Dendritic cell treated with granulocyte-macrophage colony-stimulating factor and Interleukin-4, amounts not matched to agents 40 ng/mL and 50 ng/mL, for 4 days (primary cell): ENCODE measurements around the gene CLRN3.

Experiments
- H3K27ac Mint-ChIP-seq: one replicate; pipeline ENCODE4 v1.8.0; 2022; ENCODE audit warnings: mild to moderate bottlenecking, mixed read lengths
- H3K27me3 Mint-ChIP-seq: one replicate; pipeline ENCODE4 v1.8.0; 2022; ENCODE audit warnings: mild to moderate bottlenecking, mixed read lengths
- H3K36me3 Mint-ChIP-seq: one replicate; pipeline ENCODE4 v1.8.0; 2022; ENCODE audit warnings: low read depth, mixed read lengths
- H3K4me1 Mint-ChIP-seq: one replicate; pipeline ENCODE4 v1.8.0; 2022; ENCODE audit warnings: low read depth, mixed read lengths
- H3K4me3 Mint-ChIP-seq: one replicate; pipeline ENCODE4 v1.8.0; 2022; ENCODE audit warnings: mild to moderate bottlenecking, moderate library complexity, mixed read lengths
- H3K9me3 Mint-ChIP-seq: one replicate; pipeline ENCODE4 v1.8.0; 2022; ENCODE audit warnings: mixed read lengths
- intact Hi-C: fragments of 100-400 bp; cut with micrococcal nuclease; formaldehyde crosslinking; loops from one replicate; pipeline ENCODE4 v1.15.0; 2022

Gene CLRN3

GRCh38 chr10:127923646-127924045, 30.9 kb upstream of the CLRN3 start:
- no peaks in the 10 kb centered on the region for H3K36me3 Mint-ChIP-seq
- no peak overlapping the region for H3K4me3 Mint-ChIP-seq
- H3K27ac Mint-ChIP-seq, result peak overlapping the region; percentile 85
- H3K27me3 Mint-ChIP-seq, result no peaks in the 10 kb centered on the region
- intact Hi-C loops, result no loop called here
- peaks cover 88% of the 10 kb centered on the region for H3K4me1 Mint-ChIP-seq
- H3K9me3 Mint-ChIP-seq, result no peaks in the 10 kb centered on the region

GRCh38 chr10:127922675-127923366, 30.1 kb upstream of the CLRN3 start:
- intact Hi-C loops, result no loop called here
- Mint-ChIP-seq H3K27me3 (no peaks in the 10 kb centered on the region), H3K9me3 (no peaks in the 10 kb centered on the region), H3K27ac (peak overlapping the region; percentile 85), H3K4me3 (no peak overlapping the region), H3K36me3 (no peaks in the 10 kb centered on the region), H3K4me1 (peaks cover 90% of the 10 kb centered on the region)

- intact Hi-C loops, result no loop called here
- Mint-ChIP-seq H3K9me3 (no peaks in the 10 kb centered on the region), H3K4me3 (no peak overlapping the region), H3K27ac (peak overlapping the region; percentile 85), H3K4me1 (peaks cover 88% of the 10 kb centered on the region), H3K36me3 (no peaks in the 10 kb centered on the region), H3K27me3 (no peaks in the 10 kb centered on the region)
Measured at GRCh38 chr10:127922206-127922605, 29.5 kb upstream of the CLRN3 start.

GRCh38 chr10:127921753-127922145, 29.0 kb upstream of the CLRN3 start:
- Mint-ChIP-seq H3K36me3 (peaks cover under 1% of the 10 kb centered on the region), H3K4me1 (peaks cover 88% of the 10 kb centered on the region), H3K27ac (peak overlapping the region; percentile 85), H3K9me3 (no peaks in the 10 kb centered on the region), H3K4me3 (peak overlapping the region; percentile 9), H3K27me3 (no peaks in the 10 kb centered on the region)
- intact Hi-C loops, result no loop called here

GRCh38 chr10:127921075-127921752, 28.5 kb upstream of the CLRN3 start:
- H3K36me3 Mint-ChIP-seq, result peaks cover 6% of the 10 kb centered on the region
- peak overlapping the region; percentile 85 for H3K27ac Mint-ChIP-seq
- H3K27me3 Mint-ChIP-seq, result no peaks in the 10 kb centered on the region
- intact Hi-C loops, result no loop called here
- peaks cover 5% of the 10 kb centered on the region for H3K9me3 Mint-ChIP-seq
- H3K4me3 Mint-ChIP-seq, result peak overlapping the region; percentile 9
- H3K4me1 Mint-ChIP-seq, result peaks cover 83% of the 10 kb centered on the region

GRCh38 chr10:127920306-127921074, 27.7 kb upstream of the CLRN3 start:
- intact Hi-C loops, result no loop called here
- peaks cover 76% of the 10 kb centered on the region for H3K4me1 Mint-ChIP-seq
- no peaks in the 10 kb centered on the region for H3K27me3 Mint-ChIP-seq
- H3K36me3 Mint-ChIP-seq, result peaks cover 10% of the 10 kb centered on the region
- peaks cover 9% of the 10 kb centered on the region for H3K9me3 Mint-ChIP-seq
- peak overlapping the region; percentile 85 for H3K27ac Mint-ChIP-seq
- H3K4me3 Mint-ChIP-seq, result no peak overlapping the region

GRCh38 chr10:127919418-127920271, 26.9 kb upstream of the CLRN3 start:
- H3K4me1 Mint-ChIP-seq, result peaks cover 68% of the 10 kb centered on the region
- H3K27me3 Mint-ChIP-seq, result no peaks in the 10 kb centered on the region
- no peak overlapping the region for H3K4me3 Mint-ChIP-seq
- peaks cover 10% of the 10 kb centered on the region for H3K36me3 Mint-ChIP-seq
- peaks cover 9% of the 10 kb centered on the region for H3K9me3 Mint-ChIP-seq
- peak overlapping the region; percentile 85 for H3K27ac Mint-ChIP-seq
- intact Hi-C loops, result no loop called here

GRCh38 chr10:127918572-127918971, 25.8 kb upstream of the CLRN3 start:
- peaks cover 61% of the 10 kb centered on the region for H3K4me1 Mint-ChIP-seq
- H3K4me3 Mint-ChIP-seq, result peak overlapping the region; percentile 17
- H3K9me3 Mint-ChIP-seq, result peaks cover 9% of the 10 kb centered on the region
- no peaks in the 10 kb centered on the region for H3K27me3 Mint-ChIP-seq
- peak overlapping the region; percentile 74 for H3K27ac Mint-ChIP-seq
- peaks cover 10% of the 10 kb centered on the region for H3K36me3 Mint-ChIP-seq
- intact Hi-C loops, result no loop called here

GRCh38 chr10:127916826-127917225, 24.1 kb upstream of the CLRN3 start:
- H3K4me3 Mint-ChIP-seq, result no peak overlapping the region
- peaks cover 10% of the 10 kb centered on the region for H3K36me3 Mint-ChIP-seq
- H3K27me3 Mint-ChIP-seq, result no peaks in the 10 kb centered on the region
- intact Hi-C loops, result no loop called here
- H3K4me1 Mint-ChIP-seq, result peaks cover 46% of the 10 kb centered on the region
- peaks cover 9% of the 10 kb centered on the region for H3K9me3 Mint-ChIP-seq
- H3K27ac Mint-ChIP-seq, result peak overlapping the region; percentile 31

- Mint-ChIP-seq H3K4me1 (peaks cover 35% of the 10 kb centered on the region), H3K27me3 (no peaks in the 10 kb centered on the region), H3K36me3 (peaks cover 10% of the 10 kb centered on the region), H3K9me3 (peaks cover 9% of the 10 kb centered on the region), H3K27ac (no peak overlapping the region), H3K4me3 (no peak overlapping the region)
- intact Hi-C loops, result no loop called here
Measured at GRCh38 chr10:127915324-127915723, 22.6 kb upstream of the CLRN3 start.

GRCh38 chr10:127913368-127913759, 20.6 kb upstream of the CLRN3 start:
- Mint-ChIP-seq H3K27me3 (no peaks in the 10 kb centered on the region), H3K4me3 (no peak overlapping the region), H3K36me3 (peaks cover 10% of the 10 kb centered on the region), H3K27ac (no peak overlapping the region), H3K4me1 (peaks cover 35% of the 10 kb centered on the region), H3K9me3 (peaks cover 9% of the 10 kb centered on the region)
- intact Hi-C loops, result no loop called here

- Mint-ChIP-seq H3K27ac (no peak overlapping the region), H3K9me3 (peaks cover 9% of the 10 kb centered on the region), H3K4me3 (no peak overlapping the region), H3K27me3 (no peaks in the 10 kb centered on the region), H3K4me1 (peaks cover 35% of the 10 kb centered on the region), H3K36me3 (peaks cover 10% of the 10 kb centered on the region)
- intact Hi-C loops, result no loop called here
Measured at GRCh38 chr10:127912607-127913367, 20.0 kb upstream of the CLRN3 start.

- no peak overlapping the region for H3K4me3 Mint-ChIP-seq
- peaks cover 30% of the 10 kb centered on the region for H3K4me1 Mint-ChIP-seq
- H3K27ac Mint-ChIP-seq, result no peak overlapping the region
- H3K9me3 Mint-ChIP-seq, result peaks cover 9% of the 10 kb centered on the region
- intact Hi-C loops, result no loop called here
- peaks cover 10% of the 10 kb centered on the region for H3K36me3 Mint-ChIP-seq
- H3K27me3 Mint-ChIP-seq, result no peaks in the 10 kb centered on the region
Measured at GRCh38 chr10:127911867-127912257, 19.1 kb upstream of the CLRN3 start.
